ENCODE data around the gene CRK. TPM values are rescaled to one million over a fixed set of nuclear protein-coding genes. Genes with fewer than 3 reads are reported as not detected.

The CRK gene
- total and polyA plus RNA-seq, 10 of the 15 experiments (the other 5 are each of a cell fraction or from before 2014, with no cell fraction given), result 11.1 to 23.8 (median 20.5) TPM

GRCh38 chr17:1416414-1416813, 39.6 kb downstream of the CRK start:
- in situ Hi-C loops (cut with MboI), result no loop called here
- H3K79me2 ChIP-seq (ENCODE audit: control insufficient read depth, insufficient read depth, low read length), result no peaks in the 10 kb centered on the region
- H3K4me2 ChIP-seq (ENCODE audit: control insufficient read depth, insufficient read depth), result no peak overlapping the region
- DNase-seq (ENCODE audit: low read depth, low spot score) (no peak), ATAC-seq (no peak), FAIRE-seq (no peak)
- H3K9ac ChIP-seq (ENCODE audit: control insufficient read depth, insufficient read depth, low read length), result no peak overlapping the region
- H3K4me1 ChIP-seq (ENCODE audit: control insufficient read depth, insufficient read depth, low read length), result no peaks in the 10 kb centered on the region
- POLR2A ChIA-PET, result interaction anchor here (0.6 to 0.8 kb wide), 2 partner anchors 44 to 96 kb away, joined by 3 to 5 read pairs; no protein-coding TSS in a partner anchor
- H3K36me3 ChIP-seq (ENCODE audit: control insufficient read depth in 2 of 2, insufficient read depth in 2 of 2, low read length in 1 of 2), result peaks cover 0 to 3% of the 10 kb centered on the region in 2 experiments; a peak in 2 of 4 replicates
- CTCF ChIA-PET, result interaction anchor here (0.6 to 0.9 kb wide), 2 partner anchors 39 to 51 kb away, joined by 3 read pairs; no protein-coding TSS in a partner anchor
- no peaks in the 10 kb centered on the region for H3K9me3 ChIP-seq (replicated peaks; ENCODE audit: control insufficient read depth, insufficient read depth, low read length)
- WGBS (ENCODE audit: insufficient coverage, insufficient replicate concordance, low lambda C conversion rate, missing lambda C conversion rate), result 98% methylated on average over 5 of the region's 5 CpGs
- H3K4me3 ChIP-seq, result no peak overlapping the region
- H3K27me3 ChIP-seq (replicated peaks in 1 of 2; ENCODE audit: control insufficient read depth in 2 of 2, insufficient read depth in 2 of 2, low read length in 1 of 2), result no peaks in the 10 kb centered on the region
- TF ChIP-seq HDAC6 (IDR thresholded peaks at IDR 0.05; ENCODE audit: unreplicated experiment) (no peak), ETV6 (conservative IDR thresholded peaks at IDR 0.05 in 1 of 2, IDR thresholded peaks at IDR 0.05 in 1 of 2; ENCODE audit: borderline replicate concordance in 1 of 2, low read depth in 1 of 2) (no peak), SIX5 (IDR thresholded peaks at IDR 0.05; ENCODE audit: low read depth, low read length, severe bottlenecking) (no peak), CBFB (IDR thresholded peaks at IDR 0.05; ENCODE audit: low read depth) (no peak), REST (IDR thresholded peaks at IDR 0.05; ENCODE audit: low read depth, low read length) (no peak), WRNIP1 (IDR thresholded peaks at IDR 0.05; ENCODE audit: borderline replicate concordance, low read depth, low read length) (no peak), NR2F1 (conservative IDR thresholded peaks at IDR 0.05) (no peak), EZH2 (IDR thresholded peaks at IDR 0.05; ENCODE audit: borderline replicate concordance, control insufficient read depth, low read depth, low read length) (no peak), PML (IDR thresholded peaks at IDR 0.05; ENCODE audit: low read length) (no peak), IKZF2 (IDR thresholded peaks at IDR 0.05) (no peak), TBL1XR1 (IDR thresholded peaks at IDR 0.05; ENCODE audit: low read depth, low read length) (no peak), USF2 (IDR thresholded peaks at IDR 0.05; ENCODE audit: borderline replicate concordance, low read depth, low read length) (no peak), STAT3 (IDR thresholded peaks at IDR 0.05; ENCODE audit: low read depth, low read length) (no peak), POU2F2 (IDR thresholded peaks at IDR 0.05; ENCODE audit: borderline replicate concordance, low read depth, low read length) (no peak), ZNF274 (IDR thresholded peaks at IDR 0.05; ENCODE audit: insufficient read depth, insufficient read length) (no peak), TCF7 (IDR thresholded peaks at IDR 0.05; ENCODE audit: borderline replicate concordance) (no peak)
- RAD21 ChIA-PET (ENCODE audit: unreplicated experiment), result interaction anchor here (0.7 kb wide), 1 partner anchor 423 kb away, joined by 3 read pairs; no protein-coding TSS in a partner anchor
- H4K20me1 ChIP-seq (ENCODE audit: control insufficient read depth, insufficient read depth), result no peaks in the 10 kb centered on the region
- intact Hi-C loops (cut with micrococcal nuclease; ENCODE audit: unreplicated experiment), result no loop called here
- no peak overlapping the region for H3K27ac ChIP-seq (ENCODE audit: control insufficient read depth, insufficient read depth)
- no peak overlapping the region for H2AFZ ChIP-seq (ENCODE audit: control insufficient read depth, low read depth, low read length)
- SMC1A ChIA-PET (ENCODE audit: uncharacterized antibody, unreplicated experiment), result no interaction called here
- no TSS peak for BruUV-seq (replicated peaks)
